ENCODE results near the gene CTNNBIP1. TPM values are rescaled to one million over a fixed set of nuclear protein-coding genes. Genes with fewer than 3 reads are reported as not detected.

The CTNNBIP1 gene
- total RNA-seq, 2 experiments from 2014 or later = 9.0 to 9.6 TPM

DNA sequence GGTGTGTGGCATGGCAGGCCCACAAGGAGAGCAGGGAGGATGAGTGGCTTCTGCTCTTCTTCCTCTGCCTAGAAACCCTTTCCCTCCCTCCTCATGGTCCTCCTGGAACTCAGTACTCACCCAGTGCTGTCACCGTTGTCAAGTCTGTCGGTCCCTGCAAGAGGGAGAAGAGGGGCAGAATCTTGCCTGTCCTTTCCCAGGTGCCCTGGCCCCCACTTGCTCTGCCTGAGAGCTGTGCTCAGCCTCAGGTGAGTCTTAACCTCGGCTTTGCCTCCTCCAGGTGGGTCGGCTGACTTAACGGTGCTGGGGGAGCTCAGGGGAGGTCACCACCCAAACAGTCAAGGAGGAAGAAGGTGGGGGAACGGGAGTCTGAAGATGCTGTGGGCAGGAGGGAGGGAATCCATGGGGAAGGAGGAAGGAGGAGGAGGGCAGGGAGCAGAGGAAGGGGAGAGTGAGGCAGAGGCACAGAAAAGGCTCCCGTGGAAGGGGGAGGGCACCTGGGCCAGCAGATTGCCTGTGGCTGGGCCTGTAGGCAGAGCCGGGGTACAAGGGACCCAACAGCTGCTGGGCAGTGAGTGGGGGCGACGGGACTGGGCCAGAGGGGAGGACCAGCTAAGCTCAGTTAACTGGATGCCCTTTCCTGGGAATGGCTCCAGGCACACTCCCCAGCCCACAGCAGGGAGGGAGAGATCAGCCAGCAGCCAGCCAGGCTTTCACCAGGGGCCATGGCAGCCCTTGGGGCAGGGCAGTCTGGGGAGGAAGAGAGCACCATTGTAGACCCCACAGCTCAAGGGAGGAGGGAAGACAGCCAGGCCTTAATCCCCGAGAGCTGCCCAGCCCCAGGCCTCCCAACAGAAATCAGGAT lies 26.3 kb downstream of the CTNNBIP1 start:
- ATAC-seq (no peak), DNase-seq (no peak)
- intact Hi-C loops (cut with micrococcal nuclease) = no loop called here
- Mint-ChIP-seq H3K27me3 (no peaks in the 10 kb centered on the region), H3K27ac (no peak overlapping the region), H3K4me3 (no peak overlapping the region), H3K9me3 (no peaks in the 10 kb centered on the region), H3K36me3 (ENCODE audit: low read depth) (no peaks in the 10 kb centered on the region), H3K4me1 (ENCODE audit: low read depth) (peaks cover 17% of the 10 kb centered on the region)
- TF ChIP-seq CTCF (IDR thresholded peaks at IDR 0.05) = no peak
- ChIA-PET POLR2A (interaction anchor here (0.9 to 1.6 kb wide), 3 partner anchors 10 to 27 kb away, joined by 3 to 4 read pairs (median 3); no protein-coding TSS in a partner anchor), CTCF (interaction anchor here (1.3 to 2.6 kb wide), 3 partner anchors 9 to 99 kb away, joined by 5 to 6 read pairs (median 6); no protein-coding TSS in a partner anchor)

- Mint-ChIP-seq H3K9me3 (no peaks in the 10 kb centered on the region), H3K4me3 (no peak overlapping the region), H3K27ac (peak overlapping the region; percentile 75), H3K36me3 (ENCODE audit: low read depth) (no peaks in the 10 kb centered on the region), H3K27me3 (no peaks in the 10 kb centered on the region), H3K4me1 (ENCODE audit: low read depth) (peaks cover 17% of the 10 kb centered on the region)
- POLR2A ChIA-PET = interaction anchor here (0.7 kb wide), 1 partner anchor 68 kb away, joined by 3 read pairs; no protein-coding TSS in a partner anchor
- intact Hi-C loops (cut with micrococcal nuclease) = no loop called here
- CTCF ChIA-PET = interaction anchor here (1.0 to 2.6 kb wide), 3 partner anchors 11 to 98 kb away, joined by 3 to 6 read pairs (median 5); no protein-coding TSS in a partner anchor
- ATAC-seq (no peak), DNase-seq (no peak)
- no peak for TF ChIP-seq CTCF (IDR thresholded peaks at IDR 0.05)
Measured at GRCh38 chr1:9882945-9883303, 27.1 kb downstream of the CTNNBIP1 start.

DNA sequence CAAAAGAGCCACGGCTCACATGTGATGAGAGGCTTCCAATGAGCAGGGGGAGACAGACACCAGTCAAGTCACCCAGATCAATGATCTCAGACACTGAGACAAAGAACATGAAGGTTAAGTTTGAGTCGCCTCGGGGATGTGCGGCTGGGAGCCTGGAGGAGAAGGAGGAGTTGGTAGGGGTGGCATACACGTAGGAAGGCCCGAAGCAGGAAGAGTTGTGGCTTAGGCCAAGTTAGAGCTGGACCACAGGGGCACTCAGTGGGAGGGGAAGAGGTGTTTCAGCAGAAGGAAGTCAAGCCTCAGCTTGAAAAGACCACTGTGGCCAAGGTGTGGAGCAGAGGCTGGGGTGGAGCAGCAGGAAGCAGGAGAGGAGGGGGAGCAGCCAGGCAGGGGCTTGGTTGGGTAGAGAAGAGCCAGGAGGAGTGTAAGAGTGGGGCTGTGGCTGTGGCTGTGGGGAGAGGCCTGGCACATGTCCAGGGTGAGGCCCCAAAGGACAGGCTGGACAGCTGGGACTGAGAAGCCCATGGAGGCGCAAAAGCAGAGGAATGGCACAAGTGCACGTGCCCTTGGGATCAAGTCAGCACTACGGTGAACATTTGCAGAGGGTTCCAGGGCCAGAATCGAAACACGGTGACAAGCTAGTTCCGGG lies 27.6 kb downstream of the CTNNBIP1 start:
- Mint-ChIP-seq H3K4me3 (no peak overlapping the region), H3K27ac (peak overlapping the region; percentile 75), H3K27me3 (no peaks in the 10 kb centered on the region), H3K36me3 (ENCODE audit: low read depth) (no peaks in the 10 kb centered on the region), H3K4me1 (ENCODE audit: low read depth) (peaks cover 17% of the 10 kb centered on the region), H3K9me3 (no peaks in the 10 kb centered on the region)
- intact Hi-C loops (cut with micrococcal nuclease) = no loop called here
- DNase-seq (peak; percentile 48), ATAC-seq (peak; percentile 82)
- TF ChIP-seq CTCF (IDR thresholded peaks at IDR 0.05) = no peak
- ChIA-PET POLR2A (interaction anchor here (0.7 to 1.0 kb wide), 2 partner anchors 18 to 68 kb away, joined by 3 read pairs; no protein-coding TSS in a partner anchor), CTCF (interaction anchor here (1.0 to 2.6 kb wide), 3 partner anchors 10 to 60 kb away, joined by 3 to 6 read pairs (median 4); no protein-coding TSS in a partner anchor)

- intact Hi-C loops (cut with micrococcal nuclease) = no loop called here
- DNase-seq (no peak), ATAC-seq (peak; percentile 37)
- no peaks in the 10 kb centered on the region for H3K9me3 Mint-ChIP-seq
- peaks cover 17% of the 10 kb centered on the region for H3K4me1 Mint-ChIP-seq (ENCODE audit: low read depth)
- TF ChIP-seq CTCF (IDR thresholded peaks at IDR 0.05) = no peak
- POLR2A ChIA-PET = interaction anchor here (1.0 kb wide), 1 partner anchor 19 kb away, joined by 3 read pairs; no protein-coding TSS in a partner anchor
- H3K4me3 Mint-ChIP-seq = no peak overlapping the region
- H3K27ac Mint-ChIP-seq = peak overlapping the region; percentile 75
- no peaks in the 10 kb centered on the region for H3K36me3 Mint-ChIP-seq (ENCODE audit: low read depth)
- CTCF ChIA-PET = interaction anchor here (1.0 to 2.6 kb wide), 3 partner anchors 10 to 62 kb away, joined by 3 to 6 read pairs (median 4); partner anchors contain the start of genes LZIC and NMNAT1
- no peaks in the 10 kb centered on the region for H3K27me3 Mint-ChIP-seq
Measured at GRCh38 chr1:9881838-9882249, 28.2 kb downstream of the CTNNBIP1 start.
